ENCODE measurements around the gene ST14.

The ST14 gene

DNA sequence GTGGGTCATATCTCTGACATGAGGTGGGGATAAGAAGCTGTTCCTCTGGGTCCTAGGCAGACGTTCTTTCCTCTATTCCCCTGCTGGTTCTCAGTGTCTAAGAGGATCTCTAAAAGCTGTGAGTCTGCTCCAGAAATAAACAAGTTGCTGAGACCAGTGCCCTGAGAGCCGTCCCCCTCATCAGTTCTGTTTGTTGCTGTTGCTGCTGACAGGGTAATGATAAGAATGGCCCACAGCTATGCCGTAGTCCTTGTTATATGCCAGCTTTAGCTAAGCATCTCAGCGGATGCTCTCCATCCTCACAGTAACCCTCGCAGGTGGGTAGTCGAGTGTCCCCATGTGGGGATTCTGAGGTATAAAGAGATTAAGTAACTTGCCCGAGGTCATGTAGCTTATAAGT, 23.5 kb upstream of the ST14 start:
- no peak for DNase-seq (ENCODE audit: low read depth)

DNA sequence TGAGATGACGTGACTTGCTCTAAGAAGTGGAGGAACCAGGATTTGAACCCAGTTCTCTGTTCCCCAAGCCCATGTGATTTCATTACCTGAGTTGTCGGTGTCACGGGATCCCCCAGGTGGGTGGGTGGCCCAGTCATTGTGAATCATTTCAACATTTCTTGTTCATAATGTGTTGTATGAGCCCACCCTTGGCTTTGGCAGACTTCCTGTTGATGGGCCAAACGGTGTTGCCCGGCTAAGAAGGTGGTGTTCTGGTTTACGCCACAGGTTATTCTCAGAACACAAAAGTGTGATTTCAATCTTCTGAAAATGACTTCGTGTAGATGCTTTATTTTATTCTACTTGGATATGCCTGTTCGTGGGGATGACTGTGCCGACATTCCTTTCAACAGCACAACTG, 21.6 kb upstream of the ST14 start:
- DNase-seq (ENCODE audit: low read depth), result no peak

DNA sequence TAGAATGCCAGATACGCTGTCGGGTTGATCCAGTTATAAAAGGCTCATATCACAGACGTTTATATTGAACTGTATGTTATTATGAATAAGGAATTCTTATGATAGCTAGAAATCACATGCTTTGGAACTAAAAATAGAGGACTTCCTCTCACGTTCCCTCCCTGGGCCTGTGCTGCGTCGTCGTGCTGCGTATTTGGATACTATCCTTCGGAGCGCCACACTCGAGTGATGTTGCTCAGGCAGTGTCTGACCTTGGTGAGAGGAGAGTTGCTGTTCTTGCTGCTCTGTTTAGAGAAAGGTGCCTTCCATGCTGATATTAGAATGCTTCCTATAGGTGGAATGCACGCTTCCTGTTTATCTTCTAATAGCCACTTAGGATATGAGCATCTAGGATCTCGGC, 20.2 kb upstream of the ST14 start:
- no peak for DNase-seq (ENCODE audit: low read depth)

DNA sequence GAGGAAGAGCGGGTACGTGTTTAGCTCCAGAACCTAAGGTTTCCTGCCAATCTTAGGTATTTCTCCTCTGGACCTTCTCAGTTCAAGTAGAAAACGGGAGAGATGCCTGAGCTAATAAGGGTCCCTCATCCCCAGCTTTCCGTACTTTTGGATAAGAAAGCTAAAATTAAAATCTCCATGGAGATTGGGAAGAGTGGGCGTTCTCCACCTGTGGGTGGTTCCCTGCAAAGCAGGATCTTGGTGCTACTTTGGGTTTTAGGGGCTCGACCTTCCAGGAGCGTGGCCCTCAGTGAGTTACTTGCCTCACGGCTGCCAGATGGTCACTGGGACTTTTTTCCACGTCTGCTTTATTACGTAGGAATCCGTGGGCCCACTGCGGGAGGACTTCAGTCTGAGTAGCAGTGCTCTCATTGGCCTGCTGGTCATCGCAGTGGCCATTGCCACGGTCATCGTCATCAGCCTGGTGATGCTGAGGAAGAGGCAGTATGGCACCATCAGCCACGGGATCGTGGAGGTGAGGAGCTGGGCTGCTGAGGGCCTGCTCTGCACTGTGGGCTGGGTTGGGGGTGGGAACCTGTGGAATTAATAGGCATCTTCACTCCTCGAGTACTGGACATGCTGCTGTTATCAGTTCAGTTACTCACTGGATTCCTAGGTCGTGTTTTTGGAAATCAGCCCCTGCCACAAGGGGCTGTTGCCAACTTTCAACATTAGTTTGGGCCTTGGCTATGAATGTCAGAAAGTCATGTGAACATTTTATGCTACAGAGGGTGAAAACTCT, 17.8 kb upstream of the ST14 start:
- DNase-seq (ENCODE audit: low read depth), result no peak

DNA sequence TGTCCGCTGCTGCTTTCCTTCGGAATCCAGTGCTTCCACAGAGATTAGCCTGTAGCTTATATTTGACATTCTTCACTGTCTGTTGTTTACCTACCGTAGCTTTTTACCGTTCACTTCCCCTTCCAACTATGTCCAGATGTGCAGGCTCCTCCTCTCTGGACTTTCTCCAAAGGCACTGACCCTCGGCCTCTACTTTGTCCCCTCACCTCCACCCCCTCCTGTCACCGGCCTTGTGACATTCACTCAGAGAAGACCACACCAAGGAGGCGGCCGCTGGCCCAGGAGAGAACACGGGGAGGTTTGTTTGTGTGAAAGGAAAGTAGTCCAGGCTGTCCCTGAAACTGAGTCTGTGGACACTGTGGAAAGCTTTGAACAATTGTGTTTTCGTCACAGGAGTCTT, 15.4 kb upstream of the ST14 start:
- DNase-seq (ENCODE audit: low read depth), result no peak

DNA sequence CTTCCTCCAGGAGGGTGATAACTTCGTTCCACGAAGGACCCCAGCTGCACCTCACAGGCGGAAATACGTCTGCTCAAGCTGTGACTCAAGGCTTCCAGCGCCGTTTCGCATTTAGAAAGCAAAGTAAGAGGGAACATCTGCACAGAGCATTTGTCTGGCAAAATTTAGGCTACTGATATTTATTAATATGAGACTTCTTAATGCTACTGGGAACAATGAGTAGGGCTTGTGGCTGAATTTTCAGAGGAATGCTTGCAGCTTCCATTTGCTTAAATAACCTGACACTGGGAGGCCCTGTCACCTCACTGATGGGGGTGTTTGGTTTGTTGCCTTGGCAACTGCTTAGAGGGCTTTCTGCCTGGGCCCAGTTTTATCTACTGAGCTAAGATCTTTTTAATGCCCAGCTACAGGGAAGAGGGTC, 14.7 kb upstream of the ST14 start:
- no peak for DNase-seq (ENCODE audit: low read depth)

DNA sequence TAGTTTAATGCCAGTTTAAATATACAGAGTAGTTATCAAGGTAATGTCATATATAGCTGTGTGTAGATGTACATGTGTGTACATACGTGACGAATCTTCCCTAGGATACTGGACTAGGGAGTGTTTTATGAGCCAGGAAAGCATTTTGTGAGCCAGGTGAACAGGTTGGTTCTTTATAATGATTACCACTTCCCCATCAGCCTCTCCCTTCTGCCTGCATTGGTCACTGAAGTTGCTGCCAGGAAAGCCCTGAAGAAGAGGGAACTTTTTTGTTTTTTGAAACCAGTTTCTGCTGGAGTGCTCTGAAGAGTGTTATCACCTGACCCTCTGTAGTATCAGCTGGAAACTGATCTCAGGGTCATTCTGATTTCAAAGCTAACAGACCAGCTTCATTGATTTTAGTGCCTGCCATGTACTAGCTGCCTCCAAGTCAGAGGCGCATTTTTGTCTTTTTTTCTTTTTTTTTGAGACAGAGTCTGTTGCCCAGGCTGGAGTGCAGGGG, 14.2 kb upstream of the ST14 start:
- DNase-seq (ENCODE audit: low read depth), result no peak

DNA sequence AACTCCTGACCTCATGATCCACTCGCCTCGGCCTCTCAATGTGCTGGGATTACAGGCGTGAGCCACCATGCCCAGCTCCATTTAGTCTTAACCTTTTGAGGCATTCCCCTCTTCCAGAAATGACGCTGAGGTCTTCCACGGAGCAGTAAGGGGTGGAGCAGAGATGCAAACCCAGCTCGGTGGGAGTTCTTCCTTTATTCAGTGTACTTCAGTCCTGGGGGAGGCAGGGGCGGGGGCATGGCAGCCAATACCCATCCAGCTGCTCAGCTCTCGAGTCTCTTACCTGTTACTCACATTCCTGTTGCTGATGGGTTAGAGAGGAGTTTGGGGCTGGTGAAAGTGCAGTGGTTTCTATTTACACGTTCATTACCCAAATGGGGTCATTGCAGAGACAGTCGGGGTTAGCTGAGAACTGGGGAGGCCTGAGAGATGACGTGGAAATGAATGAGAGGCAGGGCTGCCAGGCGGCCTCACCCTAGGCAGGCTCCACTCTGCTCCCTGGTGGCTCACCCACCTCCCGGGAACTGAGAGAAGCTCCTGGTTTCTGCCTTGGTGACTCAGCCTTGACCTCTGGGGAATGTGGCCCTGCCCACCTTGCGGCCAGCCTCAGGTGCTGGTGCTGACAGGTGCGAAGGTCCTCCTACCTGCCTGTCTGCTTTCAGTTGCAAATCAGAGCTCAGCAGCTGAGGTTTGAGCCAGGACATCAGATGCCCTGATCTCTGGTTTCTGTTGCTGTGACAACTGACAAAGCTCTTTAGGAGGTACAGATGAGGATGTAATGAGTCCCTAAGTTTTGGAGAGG, 13.4 kb upstream of the ST14 start:
- DNase-seq (ENCODE audit: low read depth), result no peak

DNA sequence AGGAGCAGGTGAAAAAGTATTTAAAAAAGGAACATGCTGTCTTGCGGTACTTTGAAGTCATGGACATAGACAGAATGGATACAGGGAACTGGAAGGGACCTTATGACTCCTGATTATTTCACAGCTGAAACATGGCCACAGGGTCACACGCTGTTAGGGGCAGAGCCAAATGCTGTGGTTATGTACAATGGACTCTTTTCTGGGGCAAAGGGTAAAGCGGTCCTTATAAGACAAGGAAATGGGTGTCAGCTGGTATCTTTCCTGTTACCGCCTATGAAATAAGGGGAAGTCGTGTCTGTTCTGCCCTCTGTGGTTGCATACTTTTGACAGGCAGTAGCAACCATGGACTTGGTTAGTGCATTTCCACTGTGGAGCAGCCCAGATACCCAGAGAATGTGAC, 12.8 kb upstream of the ST14 start:
- no peak for DNase-seq (ENCODE audit: low read depth)

DNA sequence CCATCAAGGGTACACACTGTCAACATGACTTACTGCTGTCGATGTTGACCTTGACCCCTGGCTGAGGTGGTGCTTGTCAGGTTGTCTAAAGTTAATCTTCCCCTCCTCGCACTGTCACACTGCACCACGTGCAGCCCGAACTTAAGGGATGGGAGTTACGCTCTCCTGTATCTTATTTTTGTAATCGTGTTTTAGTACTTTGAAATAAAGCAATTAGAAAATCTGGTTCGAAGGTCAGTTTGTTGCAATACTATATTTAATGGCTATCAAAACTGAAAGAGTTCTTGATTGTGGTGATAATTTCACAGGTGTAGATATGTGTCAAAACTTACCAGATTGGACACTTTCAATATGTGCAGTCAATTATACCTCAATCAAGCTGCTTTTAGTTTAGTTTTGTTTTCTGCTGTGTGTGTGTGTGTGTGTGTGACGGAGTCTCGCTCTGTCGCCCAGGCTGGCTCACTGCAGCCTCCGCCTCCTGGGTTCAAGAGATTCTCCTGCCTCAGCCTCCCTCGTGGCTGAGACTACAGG, 10.7 kb upstream of the ST14 start:
- no peak for DNase-seq (ENCODE audit: low read depth)

DNA sequence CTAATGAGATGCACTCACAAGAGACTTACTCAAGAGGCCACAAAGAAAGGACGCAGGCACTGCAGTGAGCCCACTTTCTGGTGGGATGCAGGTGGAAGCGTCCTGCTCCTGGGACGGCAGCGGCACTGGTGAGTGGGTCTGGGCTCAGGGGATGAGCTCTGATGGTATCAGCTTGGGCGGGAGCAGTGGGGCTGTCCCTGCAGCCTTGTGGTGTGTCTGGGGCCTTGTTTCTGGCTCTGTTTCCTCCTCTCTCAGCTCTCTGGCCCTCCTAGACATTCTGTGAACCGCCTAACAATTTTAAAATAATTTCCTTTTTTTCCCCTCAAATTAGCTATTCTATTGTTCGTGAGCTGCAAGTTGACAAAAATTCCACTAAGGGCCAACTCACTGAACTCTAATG, 8.8 kb upstream of the ST14 start:
- no peak for DNase-seq (ENCODE audit: low read depth)

DNA sequence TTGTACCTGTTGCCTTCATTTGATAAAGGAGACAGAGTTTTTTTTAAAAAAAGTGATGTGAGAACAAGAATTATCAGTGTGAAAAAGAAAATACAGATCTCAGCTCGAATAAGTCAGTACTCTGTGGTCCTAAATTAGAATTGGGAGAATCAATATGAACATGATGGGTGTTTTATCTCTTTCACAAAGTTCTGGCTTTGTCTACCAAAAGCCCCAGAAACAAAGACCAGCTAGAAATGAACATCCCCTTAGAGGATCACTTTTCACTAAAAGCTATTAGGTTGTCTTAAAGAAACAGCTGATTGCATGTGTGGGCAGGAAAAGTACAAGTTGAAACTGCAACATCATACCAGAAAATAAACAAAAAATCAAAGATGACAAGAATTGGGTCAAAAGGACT, 8.4 kb upstream of the ST14 start:
- no peak for DNase-seq (ENCODE audit: low read depth)

DNA sequence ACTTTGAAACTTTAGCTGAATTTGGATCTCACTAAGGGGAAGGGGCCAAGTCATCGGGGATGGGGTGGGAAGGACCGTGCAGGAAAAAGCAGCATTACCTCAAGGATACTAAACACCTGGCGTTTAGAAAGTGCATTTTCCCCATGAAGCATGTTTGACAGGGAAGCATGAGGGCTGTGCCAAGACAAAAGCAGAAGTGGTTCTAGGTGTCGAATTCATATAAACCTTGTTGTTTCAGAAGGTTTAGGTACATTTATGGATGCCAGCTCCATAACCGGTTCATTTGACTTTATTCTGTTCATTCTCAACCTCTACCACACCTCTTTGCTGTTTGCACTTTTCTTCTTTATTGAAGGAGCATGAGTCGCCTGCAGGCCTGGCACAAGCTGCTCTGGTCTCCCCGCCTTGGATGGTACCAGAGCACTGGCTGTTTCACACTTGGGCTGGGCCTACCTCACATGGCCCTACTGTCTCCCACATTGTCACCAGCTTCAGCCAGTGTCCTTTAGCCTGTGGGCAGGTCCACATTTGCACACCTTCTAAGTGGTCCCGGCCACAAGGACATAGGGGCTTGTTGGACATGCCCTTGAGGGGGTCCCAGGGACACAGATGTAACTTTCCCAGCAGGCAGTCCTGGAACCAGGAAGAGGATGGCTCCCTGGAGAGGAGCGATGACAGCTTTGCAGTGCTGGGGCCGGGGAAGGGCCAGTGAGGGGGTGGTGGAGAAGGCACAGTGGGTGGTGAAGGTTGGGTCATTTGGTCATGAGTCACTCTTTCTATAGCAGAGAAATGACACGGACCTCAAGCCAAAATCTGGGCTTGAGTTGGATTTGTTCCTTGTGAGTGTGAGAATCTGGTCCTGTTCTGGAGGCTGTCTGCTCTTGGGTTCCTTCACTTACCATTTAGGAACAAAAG, 3.2 kb upstream of the ST14 start:
- DNase-seq (ENCODE audit: low read depth), result no peak

DNA sequence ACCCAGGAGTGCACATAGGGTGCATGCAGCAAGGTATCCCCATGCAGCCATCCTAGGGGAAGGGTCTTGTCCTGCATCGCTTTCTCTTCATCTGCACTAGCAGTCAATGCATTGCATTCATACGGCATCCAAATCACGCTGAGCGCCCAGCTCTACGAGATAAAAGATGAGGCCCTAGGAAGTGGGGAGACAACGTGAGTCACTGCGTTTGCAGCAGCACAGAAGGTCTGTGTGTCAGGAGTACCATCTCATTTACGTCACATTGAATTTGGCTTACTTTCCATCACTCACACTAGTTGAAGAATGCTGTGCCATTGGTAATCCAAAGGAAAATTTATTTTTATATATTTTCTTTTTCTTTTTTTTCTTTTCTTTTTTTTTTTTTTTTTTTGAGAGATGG, 2.5 kb upstream of the ST14 start:
- no peak for DNase-seq (ENCODE audit: low read depth)

DNA sequence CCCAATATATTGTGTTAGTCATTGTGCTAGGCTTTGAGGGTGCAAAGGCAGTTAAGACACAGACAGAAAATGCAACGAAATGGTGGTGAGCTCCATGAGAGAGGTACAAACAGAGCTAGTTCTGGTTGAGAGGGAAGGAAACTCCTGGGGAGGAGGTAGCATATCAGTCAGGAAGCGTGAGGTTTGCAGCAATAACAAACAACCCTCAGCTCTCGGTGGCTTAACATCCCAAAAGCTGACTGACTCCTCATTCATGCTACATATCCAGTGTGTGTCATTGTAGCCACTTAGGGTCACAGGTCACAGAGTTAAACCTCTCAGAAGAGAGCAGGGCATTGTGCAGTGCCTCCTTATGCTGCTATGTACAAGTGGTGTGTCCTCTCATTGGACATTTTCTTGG, 1.7 kb upstream of the ST14 start:
- DNase-seq (ENCODE audit: low read depth), result no peak

DNA sequence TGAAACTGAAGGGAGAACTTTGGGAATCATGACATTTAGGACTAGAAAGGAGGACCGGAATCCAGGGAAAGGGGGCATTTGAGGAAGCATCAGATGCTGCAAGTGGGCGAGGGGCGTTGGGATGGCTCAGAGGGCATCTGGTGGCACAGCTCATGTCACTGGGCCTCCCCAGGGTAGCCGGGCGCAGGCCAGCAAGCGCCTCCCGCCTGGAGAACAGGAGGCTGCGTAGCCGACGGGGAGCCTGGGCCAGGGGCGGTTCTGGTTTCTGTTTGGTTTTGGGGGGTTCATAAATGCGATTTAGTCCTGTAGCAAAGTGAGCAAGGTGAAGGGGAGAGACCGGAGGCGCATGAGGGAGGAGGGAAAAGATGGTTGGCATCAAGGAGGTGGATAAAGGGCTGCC, 443 bp upstream of the ST14 start:
- DNase-seq (ENCODE audit: low read depth), result no peak

DNA sequence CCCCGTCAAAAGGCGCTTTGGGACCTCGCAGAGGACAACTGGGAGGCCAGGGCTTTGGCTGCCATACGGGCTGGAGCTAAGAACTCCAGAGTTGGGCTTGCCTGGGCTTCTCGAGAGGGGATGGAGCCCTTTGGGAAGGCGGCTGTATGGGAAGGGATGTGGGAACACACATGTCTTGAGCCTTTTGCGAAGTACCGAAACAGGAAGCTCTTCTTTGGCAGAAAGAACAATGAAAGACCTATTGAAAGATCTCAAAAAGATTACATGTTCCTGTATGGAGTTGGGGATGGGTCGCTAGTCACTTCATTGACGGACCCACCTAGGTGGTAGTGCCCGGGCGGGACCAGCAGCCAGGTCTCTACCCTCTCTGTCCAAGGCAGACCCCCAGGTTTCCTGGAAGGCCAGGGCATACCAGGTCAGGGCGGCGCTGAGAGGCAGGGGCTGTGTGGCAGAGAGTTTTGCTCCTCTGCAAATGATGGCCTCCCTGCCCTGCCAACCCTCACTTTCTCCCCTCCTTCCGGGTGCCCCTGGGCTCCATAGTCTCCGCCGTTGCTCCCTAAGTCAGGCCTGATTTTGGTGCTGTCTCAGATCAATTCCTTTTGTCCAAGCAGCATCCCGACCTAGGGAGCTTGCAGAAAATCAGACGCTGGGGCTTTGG, 1.0 kb downstream of the ST14 start:
- DNase-seq (ENCODE audit: low read depth), result no peak

DNA sequence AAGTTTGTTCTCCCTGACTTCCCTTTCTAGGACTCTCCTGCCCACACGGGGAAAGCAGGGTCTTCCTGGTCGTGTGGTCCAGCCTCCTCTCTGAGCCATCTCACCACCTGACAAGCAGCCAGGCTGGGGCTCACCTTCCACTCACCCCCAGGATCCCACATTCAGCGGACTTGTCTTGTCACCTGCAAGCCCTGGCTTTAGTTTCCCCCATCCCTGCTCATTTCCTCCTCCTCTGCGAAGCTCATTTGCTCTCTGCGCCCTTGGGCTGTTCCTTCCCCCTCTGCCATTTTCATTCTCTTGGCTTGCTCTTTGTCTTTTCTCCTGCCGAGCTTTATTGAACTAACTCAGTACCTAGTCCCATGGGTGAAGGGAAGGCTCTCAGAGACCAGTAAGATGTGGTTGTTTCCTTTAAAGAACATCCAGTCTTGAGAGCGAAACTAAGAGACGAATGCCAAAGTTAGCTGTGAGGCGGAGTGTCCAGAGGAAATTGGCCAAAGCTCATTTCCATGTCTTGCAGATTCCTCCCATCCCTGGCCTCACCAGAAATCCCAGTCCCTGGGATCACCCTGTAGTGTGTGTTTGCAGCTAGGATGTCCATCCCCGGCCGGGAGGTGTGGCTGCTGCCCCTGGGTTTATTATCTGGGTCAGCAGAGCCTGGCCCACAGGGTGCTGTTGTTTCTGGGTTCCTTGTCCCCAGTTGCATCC, 2.0 kb downstream of the ST14 start:
- no peak for DNase-seq (ENCODE audit: low read depth)

DNA sequence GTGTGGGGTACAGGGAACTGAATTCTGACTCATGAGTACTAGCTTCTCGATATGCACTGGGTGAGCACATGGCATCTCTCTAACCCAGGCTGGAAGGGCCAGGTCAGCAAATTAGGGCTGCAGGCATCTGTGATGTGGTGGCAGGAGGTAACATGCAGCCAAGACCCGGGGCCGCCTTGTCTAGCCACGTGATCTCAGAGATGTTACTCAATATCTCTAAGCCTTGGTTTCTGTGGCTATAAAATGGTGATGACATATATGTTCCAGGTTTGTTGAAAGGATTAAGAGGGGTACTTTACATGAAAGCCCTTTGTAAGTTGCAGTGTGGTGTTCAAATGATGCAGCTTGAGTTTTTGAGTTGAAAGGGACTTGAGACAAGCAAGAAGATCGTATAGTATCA, 3.2 kb downstream of the ST14 start:
- no peak for DNase-seq (ENCODE audit: low read depth)

DNA sequence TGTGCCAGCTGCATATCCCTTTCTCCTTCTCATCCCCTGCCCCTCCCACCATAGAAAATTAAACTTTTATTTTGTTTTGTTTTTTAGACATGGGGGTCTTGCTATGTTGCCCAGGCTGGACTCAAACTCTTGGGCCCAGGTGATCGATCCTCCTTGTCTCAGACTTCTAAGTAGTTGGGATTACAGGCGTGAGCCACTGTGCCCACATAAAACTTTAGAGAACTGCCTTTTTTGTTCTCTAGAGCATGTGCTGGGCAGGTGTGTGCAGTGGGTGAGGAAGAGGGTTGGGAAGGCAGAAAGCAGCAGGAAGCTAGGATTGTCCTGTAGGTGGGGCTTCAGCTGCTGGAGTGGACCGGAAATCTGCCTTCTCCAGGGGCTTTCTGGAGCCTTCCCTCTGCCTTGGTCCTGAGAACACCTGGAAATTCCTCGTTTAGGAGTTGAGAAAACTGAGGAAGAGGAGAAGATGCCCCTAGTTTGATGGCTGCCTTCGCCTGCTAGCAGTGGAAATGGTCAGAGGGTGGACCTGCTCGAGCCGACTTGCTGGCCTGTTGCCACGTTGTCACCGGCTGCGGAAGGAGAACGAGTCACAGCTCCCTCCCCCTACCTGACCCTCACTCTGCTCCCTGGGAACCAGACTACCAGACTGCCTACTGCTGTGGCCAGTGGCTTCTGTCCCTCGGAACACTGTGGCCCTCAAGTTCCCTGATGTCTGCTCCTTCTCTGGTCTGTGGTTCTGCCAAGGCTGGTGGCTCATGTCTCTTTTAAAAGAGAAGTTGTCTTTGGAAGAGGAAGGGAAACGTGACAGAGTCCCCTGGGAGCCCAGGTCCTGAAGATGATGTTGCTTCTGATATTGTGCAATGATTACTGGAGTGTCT, 4.0 kb downstream of the ST14 start:
- DNase-seq (ENCODE audit: low read depth), result no peak
